GM10248 (cell line): ENCODE measurements around the gene SMIM3.

Experiments used
- CTCF ChIA-PET: fragments of 300-600 bp; sonication (Branson Sonifier 250); formaldehyde crosslinking; extraction: SDS; loops from one replicate; lab custom pipeline; 2021; ENCODE audit warnings: antibody characterized with exemption; lab: Yijun Ruan, JAX
- POLR2A ChIA-PET: fragments of 350-650 bp; sonication (Branson Sonifier 250); formaldehyde crosslinking; extraction: SDS; loops from one replicate; lab custom pipeline; 2020; ENCODE audit warnings: antibody characterized with exemption; lab: Yijun Ruan, JAX
- DNase-seq: peaks from one replicate; pipeline ENCODE4 v3.0.0; 2012; ENCODE audit errors: extremely low spot score
- TF ChIP-seq, protein P1 (sequence below): IDR thresholded peaks from 2 replicates; pipeline ENCODE4 v1.5.1; 2012; ENCODE audit warnings: mild to moderate bottlenecking, low read depth; ENCODE audit errors: extremely low read depth, missing control alignments, control extremely low read depth

SMIM3 gene

GRCh38 chr5:150763023-150763769, 15.4 kb upstream of the SMIM3 start:
- ChIA-PET CTCF (interaction anchor here (0.9 to 15.7 kb wide), 6 partner anchors 11 to 62 kb away, joined by 3 to 131 read pairs (median 6); partner anchors contain the start of genes RBM22 and SMIM3), POLR2A (interaction anchor here (1.0 kb wide), 1 partner anchor 12 kb away, joined by 3 read pairs; no protein-coding TSS in a partner anchor)
- TF ChIP-seq, protein P1, sequence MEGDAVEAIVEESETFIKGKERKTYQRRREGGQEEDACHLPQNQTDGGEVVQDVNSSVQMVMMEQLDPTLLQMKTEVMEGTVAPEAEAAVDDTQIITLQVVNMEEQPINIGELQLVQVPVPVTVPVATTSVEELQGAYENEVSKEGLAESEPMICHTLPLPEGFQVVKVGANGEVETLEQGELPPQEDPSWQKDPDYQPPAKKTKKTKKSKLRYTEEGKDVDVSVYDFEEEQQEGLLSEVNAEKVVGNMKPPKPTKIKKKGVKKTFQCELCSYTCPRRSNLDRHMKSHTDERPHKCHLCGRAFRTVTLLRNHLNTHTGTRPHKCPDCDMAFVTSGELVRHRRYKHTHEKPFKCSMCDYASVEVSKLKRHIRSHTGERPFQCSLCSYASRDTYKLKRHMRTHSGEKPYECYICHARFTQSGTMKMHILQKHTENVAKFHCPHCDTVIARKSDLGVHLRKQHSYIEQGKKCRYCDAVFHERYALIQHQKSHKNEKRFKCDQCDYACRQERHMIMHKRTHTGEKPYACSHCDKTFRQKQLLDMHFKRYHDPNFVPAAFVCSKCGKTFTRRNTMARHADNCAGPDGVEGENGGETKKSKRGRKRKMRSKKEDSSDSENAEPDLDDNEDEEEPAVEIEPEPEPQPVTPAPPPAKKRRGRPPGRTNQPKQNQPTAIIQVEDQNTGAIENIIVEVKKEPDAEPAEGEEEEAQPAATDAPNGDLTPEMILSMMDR, result no peak
- no peak for DNase-seq

DNA sequence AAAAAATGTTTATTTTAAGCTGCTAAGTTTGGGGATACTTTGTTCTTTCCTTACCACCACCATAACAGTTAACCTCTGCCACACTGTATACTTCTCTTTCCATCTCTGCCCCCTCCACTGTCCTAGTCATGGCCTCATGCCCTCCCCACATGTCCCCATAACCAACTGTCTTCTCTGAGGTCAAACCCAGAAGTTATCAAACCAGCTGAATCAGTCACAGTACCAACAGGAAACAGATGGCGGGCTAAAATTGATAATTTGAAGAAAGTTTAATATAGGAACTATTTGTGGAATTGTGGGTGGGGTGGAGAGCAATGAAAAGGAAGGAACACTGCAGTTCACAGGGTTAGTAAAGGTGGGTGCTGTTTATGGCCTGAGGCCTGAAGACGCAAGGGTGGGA, 14.0 kb upstream of the SMIM3 start:
- CTCF ChIA-PET, result interaction anchor here (1.2 to 15.7 kb wide), 5 partner anchors 10 to 683 kb away, joined by 3 to 131 read pairs (median 5); partner anchors contain the start of genes SLC36A1 and SMIM3
- TF ChIP-seq, protein P1, result no peak
- DNase-seq, result no peak
- POLR2A ChIA-PET, result interaction anchor here (1.0 kb wide), 1 partner anchor 11 kb away, joined by 3 read pairs; no protein-coding TSS in a partner anchor

DNA sequence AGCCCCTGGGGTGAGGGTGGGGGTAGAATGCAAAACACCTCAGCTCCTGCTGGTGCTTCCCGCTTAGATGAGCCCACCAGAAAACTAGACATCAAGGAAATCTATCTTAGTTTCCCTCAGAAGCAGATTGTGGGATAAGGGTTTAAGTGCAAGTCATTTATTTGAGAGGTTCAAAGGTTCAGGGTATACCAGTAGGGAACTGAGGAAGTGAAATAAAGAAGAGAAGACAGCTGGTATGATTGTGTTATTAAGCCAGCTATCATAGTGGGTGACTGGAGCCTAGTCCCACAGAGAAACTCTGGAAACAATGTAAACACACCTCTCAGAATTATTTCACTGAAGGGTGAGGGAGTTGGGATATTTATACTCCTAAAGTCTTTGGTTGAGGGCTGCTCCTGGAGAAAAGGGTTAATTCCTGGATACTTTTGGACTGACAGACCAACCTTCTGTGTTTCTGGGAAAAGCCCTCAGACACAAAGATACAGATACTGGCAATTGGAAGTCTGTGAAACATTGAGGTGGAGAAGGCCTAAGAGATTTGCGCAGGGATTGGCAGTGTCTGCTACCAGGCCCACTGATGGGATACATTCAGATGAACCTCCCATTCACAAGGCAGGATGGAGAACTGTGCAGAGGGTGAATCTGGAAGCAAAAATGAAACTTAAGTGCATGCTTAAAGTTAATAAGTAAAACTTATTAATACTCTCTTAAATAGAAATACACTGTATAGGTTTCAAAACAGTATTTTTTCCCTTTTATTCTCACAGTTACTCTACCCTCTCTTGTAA, 13.4 kb upstream of the SMIM3 start:
- ChIA-PET CTCF (interaction anchor here (1.2 to 15.7 kb wide), 4 partner anchors 9 to 682 kb away, joined by 3 to 131 read pairs (median 6); partner anchors contain the start of genes SLC36A1 and SMIM3), POLR2A (no interaction called here)
- TF ChIP-seq, protein P1, result no peak
- no peak for DNase-seq

DNA sequence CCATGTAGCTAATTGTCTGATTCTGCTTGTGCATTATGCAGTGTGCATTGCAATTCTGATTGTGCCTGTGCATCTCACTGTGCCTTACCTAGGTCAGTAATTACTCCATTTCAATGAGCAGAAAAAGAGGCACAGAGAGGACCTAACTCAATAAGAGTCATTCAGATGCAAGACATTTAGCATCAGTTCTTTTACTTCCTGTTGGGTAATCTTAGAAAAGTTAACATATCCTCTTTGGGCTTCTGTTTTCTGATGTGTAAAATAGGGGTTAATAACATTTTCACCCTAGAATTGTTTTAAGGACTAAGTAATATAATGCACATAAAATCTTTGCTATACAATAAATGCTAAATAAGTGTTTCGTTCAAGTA, 12.8 kb upstream of the SMIM3 start:
- POLR2A ChIA-PET, result no interaction called here
- TF ChIP-seq, protein P1, result no peak
- CTCF ChIA-PET, result interaction anchor here (1.4 to 15.7 kb wide), 2 partner anchors 15 to 682 kb away, joined by 3 to 131 read pairs; partner anchors contain the start of genes SLC36A1 and SMIM3
- no peak for DNase-seq

- CTCF ChIA-PET, result interaction anchor here (0.9 to 15.7 kb wide), 3 partner anchors 14 to 681 kb away, joined by 3 to 131 read pairs (median 3); partner anchors contain the start of genes SLC36A1 and SMIM3
- POLR2A ChIA-PET, result no interaction called here
- no peak for DNase-seq
- TF ChIP-seq, protein P1, result no peak
Observed at GRCh38 chr5:150766251-150766650, 12.3 kb upstream of the SMIM3 start.
